Colonic mucosa (tissue), 4 donors: ENCODE data around the gene PLEKHB1. TPM values are rescaled to one million over a fixed set of nuclear protein-coding genes. Genes with fewer than 3 reads are reported as not detected.

Experiments
- DNase-seq: peaks from one replicate; pipeline ENCODE4 v3.0.0-alpha.2; 2020
- H3K27ac ChIP-seq: fragments of 200-600 bp; one replicate; pipeline ENCODE4 v1.8.0; 2021
- H3K27me3 ChIP-seq: fragments of 200-600 bp; one replicate; pipeline ENCODE4 v1.8.0; 2021
- H3K36me3 ChIP-seq: fragments of 200-600 bp; one replicate; pipeline ENCODE4 v1.8.0; 2021
- H3K4me1 ChIP-seq: fragments of 200-600 bp; one replicate; pipeline ENCODE4 v1.8.0; 2021; ENCODE audit warnings: mild to moderate bottlenecking
- H3K4me3 ChIP-seq: fragments of 200-600 bp; one replicate; pipeline ENCODE4 v1.8.0; 2021
- H3K9ac ChIP-seq, 2 donors: one replicate each; pipeline ENCODE4 v1.7.0; 2013; ENCODE audit warnings: control low read depth in 2 of 2, low read depth in 2 of 2, low read length in 2 of 2
- H3K9me3 ChIP-seq: fragments of 200-600 bp; one replicate; pipeline ENCODE4 v1.8.0; 2021
- intact Hi-C: fragments of 100-400 bp; cut with DNase I; formaldehyde crosslinking; loops from one replicate; pipeline ENCODE4 v1.14.1; 2022
- total RNA-seq, 2 donors: library from RNA; stranded (reverse); fragmentation: NEBNext Ultra II Directional in 1 of 2; extraction: Animal tissue kit (Norgen Biotek cat#: 25700) in 1 of 2; gene quantifications; one replicate each; pipeline ENCODE4 v1.2.1, GENCODE V29; 2021
- TF ChIP-seq, protein P1 (sequence below): fragments of 200-600 bp; IDR thresholded peaks from one replicate; pipeline ENCODE4 v1.8.0; 2022; ENCODE audit warnings: antibody characterized with exemption, mild to moderate bottlenecking
- donor health status: healthy.
- donor health status: DM: no; HTN: no; CAD: no.
- donor health status: DM: no; HTN: no; CAD: no.

Gene PLEKHB1
- total RNA-seq, 2 donors from 2014 or later = 12.3 to 20.1 TPM

DNA sequence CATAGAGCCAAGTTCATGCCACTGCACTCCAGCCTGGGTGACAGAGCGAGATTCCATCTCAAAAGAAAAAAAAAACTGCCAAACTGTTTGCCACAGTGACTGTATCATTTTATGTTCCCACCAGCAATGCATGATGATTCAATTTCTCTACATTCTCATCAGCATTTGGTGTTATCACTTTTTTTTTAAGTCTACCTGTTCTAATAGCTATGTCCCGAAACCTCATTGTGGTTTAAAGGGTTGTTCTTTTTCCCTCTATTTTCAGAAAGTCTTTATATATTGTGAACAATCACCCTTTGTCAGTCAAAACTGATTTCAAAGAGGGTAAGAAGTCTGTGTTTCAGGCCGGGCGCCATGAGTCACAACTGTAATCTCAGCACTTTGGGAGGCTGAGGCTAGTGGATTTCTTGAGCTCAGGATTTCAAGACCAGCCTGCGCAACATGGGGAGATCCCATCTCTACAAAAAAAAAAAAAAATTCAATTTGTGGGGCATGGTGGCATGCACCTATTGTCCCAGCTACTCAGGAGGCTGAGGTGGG lies 33.7 kb upstream of the PLEKHB1 start:
- no peaks in the 10 kb centered on the region for H3K4me1 ChIP-seq
- no peaks in the 10 kb centered on the region for H3K36me3 ChIP-seq
- no peaks in the 10 kb centered on the region for H3K9me3 ChIP-seq
- no peak overlapping the region for H3K9ac ChIP-seq
- no peak overlapping the region for H3K27ac ChIP-seq
- TF ChIP-seq, protein P1, sequence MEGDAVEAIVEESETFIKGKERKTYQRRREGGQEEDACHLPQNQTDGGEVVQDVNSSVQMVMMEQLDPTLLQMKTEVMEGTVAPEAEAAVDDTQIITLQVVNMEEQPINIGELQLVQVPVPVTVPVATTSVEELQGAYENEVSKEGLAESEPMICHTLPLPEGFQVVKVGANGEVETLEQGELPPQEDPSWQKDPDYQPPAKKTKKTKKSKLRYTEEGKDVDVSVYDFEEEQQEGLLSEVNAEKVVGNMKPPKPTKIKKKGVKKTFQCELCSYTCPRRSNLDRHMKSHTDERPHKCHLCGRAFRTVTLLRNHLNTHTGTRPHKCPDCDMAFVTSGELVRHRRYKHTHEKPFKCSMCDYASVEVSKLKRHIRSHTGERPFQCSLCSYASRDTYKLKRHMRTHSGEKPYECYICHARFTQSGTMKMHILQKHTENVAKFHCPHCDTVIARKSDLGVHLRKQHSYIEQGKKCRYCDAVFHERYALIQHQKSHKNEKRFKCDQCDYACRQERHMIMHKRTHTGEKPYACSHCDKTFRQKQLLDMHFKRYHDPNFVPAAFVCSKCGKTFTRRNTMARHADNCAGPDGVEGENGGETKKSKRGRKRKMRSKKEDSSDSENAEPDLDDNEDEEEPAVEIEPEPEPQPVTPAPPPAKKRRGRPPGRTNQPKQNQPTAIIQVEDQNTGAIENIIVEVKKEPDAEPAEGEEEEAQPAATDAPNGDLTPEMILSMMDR = no peak
- no peaks in the 10 kb centered on the region for H3K27me3 ChIP-seq
- H3K4me3 ChIP-seq = no peak overlapping the region
- DNase-seq = no peak
- intact Hi-C loops = no loop called here

DNA sequence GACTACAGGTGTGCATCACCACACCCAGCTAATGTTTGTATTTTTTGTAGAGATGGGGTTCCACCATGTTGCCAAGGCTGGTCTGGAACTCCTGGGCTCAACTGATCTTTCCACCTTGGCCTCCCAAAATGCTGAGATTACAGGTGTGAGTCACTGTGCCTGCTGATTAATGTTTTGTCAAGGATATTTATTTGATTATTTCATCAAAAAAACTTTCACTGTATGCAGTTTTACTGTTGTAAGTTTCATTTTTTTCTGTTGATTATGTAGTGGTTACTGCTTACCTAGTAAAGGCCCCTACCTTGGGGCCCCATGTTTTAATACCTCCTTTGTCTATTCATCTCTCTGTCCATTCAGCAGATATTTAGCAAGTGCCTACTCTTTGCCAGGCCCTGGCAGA lies 31.8 kb upstream of the PLEKHB1 start:
- Histone ChIP-seq H3K36me3 (no peaks in the 10 kb centered on the region), H3K27me3 (no peaks in the 10 kb centered on the region), H3K27ac (no peak overlapping the region), H3K9me3 (no peaks in the 10 kb centered on the region), H3K4me3 (no peak overlapping the region), H3K4me1 (no peaks in the 10 kb centered on the region), H3K9ac (no peak overlapping the region)
- intact Hi-C loops = no loop called here
- TF ChIP-seq, protein P1 = no peak
- DNase-seq = no peak

DNA sequence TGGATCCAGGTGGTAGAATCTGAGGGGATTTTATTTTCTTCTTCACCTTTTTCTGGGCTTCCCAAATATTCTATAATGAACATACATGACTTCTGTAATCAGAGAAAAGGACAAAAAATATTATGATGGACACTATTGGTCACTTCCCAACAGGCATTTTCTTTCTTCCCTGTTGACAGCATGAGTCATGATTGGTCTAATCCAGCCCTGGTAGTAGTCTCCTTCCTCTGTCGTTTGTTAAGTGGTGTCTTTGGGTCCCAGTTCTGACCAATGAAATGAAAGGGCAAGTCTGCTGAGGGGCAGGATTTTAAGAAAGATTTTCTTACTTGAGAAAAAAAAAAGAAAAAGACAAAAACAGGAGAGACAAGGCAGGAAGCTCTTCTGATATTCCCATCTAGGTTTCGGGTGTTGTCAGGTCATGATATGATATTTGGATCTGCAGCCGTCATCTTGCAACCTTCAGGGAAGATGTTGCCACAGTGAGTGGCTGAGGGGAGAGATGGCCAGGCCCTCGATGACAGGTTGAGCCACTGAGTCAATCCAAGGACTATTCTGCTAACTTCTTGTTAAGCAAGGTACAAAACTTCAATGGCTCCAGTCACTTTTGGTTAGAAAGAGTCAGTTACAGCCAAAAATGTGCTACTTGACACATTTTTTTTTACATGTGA lies 23.3 kb upstream of the PLEKHB1 start:
- Histone ChIP-seq H3K27ac (no peak overlapping the region), H3K9me3 (no peaks in the 10 kb centered on the region), H3K36me3 (no peaks in the 10 kb centered on the region), H3K4me1 (no peaks in the 10 kb centered on the region), H3K9ac (no peak overlapping the region), H3K4me3 (no peak overlapping the region), H3K27me3 (no peaks in the 10 kb centered on the region)
- no peak for DNase-seq
- intact Hi-C loops = no loop called here
- TF ChIP-seq, protein P1 = no peak

DNA sequence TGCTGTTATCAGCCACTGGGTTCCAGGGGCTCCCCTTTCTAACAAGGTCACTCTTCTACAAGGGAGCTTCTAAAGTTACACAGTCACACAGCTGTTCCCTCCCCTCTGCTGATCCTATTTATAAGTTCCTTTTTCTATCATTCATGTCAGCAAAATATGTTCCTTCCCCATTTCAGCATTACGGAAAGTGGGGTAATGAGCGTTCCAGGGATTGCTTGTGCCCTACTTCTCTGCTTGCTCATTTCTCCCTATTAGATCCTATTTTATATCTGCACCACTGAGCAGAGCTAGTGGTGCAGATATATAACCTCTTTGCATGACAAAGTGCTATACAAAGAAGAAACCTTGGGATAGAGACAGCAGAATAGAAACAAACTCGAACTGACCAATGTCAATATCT lies 22.7 kb upstream of the PLEKHB1 start:
- no peak for DNase-seq
- H3K4me3 ChIP-seq = no peak overlapping the region
- no peaks in the 10 kb centered on the region for H3K36me3 ChIP-seq
- no peak overlapping the region for H3K27ac ChIP-seq
- H3K27me3 ChIP-seq = no peaks in the 10 kb centered on the region
- H3K9ac ChIP-seq = no peak overlapping the region
- H3K4me1 ChIP-seq = no peaks in the 10 kb centered on the region
- TF ChIP-seq, protein P1 = no peak
- intact Hi-C loops = loop anchor here (2.0 kb wide), 1 partner anchor 37 kb away; no protein-coding TSS in a partner anchor
- no peaks in the 10 kb centered on the region for H3K9me3 ChIP-seq

DNA sequence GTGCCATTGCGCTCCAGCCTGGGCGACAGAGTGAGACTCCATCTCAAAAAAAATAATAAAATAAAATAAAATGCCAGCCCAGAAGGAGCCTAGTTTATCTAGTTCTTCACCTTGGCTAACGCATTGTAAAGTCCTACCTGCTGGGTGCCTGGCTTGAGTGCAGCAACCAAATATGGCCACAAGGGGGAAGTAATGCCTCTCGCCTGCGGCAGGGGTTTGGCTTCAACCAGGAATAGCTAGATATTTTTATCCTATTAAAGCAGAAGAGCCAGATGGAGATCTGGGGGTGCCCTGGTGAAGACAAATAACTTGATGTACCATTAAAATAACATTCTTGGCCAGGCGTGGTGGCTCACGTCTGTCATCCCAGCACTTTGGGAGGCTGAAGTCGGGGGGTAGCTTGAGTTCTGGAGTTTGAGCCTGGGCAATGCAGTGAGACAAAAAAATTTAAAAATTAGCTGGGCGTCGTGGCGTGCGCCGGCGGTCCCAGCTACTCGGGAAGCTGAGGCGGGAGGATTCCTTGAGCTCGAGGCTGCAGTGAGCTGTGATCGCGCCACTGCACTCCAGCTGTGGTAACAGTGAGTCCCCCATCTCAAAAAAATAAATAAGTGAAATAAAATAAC lies 20.6 kb upstream of the PLEKHB1 start:
- no peak overlapping the region for H3K27ac ChIP-seq
- peak; percentile 79 for DNase-seq
- H3K36me3 ChIP-seq = no peaks in the 10 kb centered on the region
- H3K9ac ChIP-seq = no peak overlapping the region
- no peaks in the 10 kb centered on the region for H3K9me3 ChIP-seq
- intact Hi-C loops = loop anchor here (2.0 kb wide), 1 partner anchor 35 kb away; no protein-coding TSS in a partner anchor
- H3K4me3 ChIP-seq = no peak overlapping the region
- H3K4me1 ChIP-seq = no peaks in the 10 kb centered on the region
- TF ChIP-seq, protein P1 = peak; percentile 95
- no peaks in the 10 kb centered on the region for H3K27me3 ChIP-seq
